Measurements from ENCODE around the gene ZFTA.

GRCh38 chr11:63729326-63729725 lies 39.2 kb downstream of the ZFTA start:
- no peak for TF ChIP-seq CTCF (IDR thresholded peaks at IDR 0.05; ENCODE audit: poor library complexity, severe bottlenecking)
- no peak for TF ChIP-seq RAD21 (conservative IDR thresholded peaks at IDR 0.05)
